Stimulated activated CD8-positive, alpha-beta memory T cell treated with anti-CD3 and anti-CD28 coated beads, Interleukin-15, amount 100 ng/mL, for 24 hours (primary cell): ENCODE data around the gene UMAD1.

Source experiments
- DNase-seq: peaks from one replicate; pipeline ENCODE4 v3.0.0-alpha.2; 2020; ENCODE audit warnings: low read depth

UMAD1 gene

DNA sequence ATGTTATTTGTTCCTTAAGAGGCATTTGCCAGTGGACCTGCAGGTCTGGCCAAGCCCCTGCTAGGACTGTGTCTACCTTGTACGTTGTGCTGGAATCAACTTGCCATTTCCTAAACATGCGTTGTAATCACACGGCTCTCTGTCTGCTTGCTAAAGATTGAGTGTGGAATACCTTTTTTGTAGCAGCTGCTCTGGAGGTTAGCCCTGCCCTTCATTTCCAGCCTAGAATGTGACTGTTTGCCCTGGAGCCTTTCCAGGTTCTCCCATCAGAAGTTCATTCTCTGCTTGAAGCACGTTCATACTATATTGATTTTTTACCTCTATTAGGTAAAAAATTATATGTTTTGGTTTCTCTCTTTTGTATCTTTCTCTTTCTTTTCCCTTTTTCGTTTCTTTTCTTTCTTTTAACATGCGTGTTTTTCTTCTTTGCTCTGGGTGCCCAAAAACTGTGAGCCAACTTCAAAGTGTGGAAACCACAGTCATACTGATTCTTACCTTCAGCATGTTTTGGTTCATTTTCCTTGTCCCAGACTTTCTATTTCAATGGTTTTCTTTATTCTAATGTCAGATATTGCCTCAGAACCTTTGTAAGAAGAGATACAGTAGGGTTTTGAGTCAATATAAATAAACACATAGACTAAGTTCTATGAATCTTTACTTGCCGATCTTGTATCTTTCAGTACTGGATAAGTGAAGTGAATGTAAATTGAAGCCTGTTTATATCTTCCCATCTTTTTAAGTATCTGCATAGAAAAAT, 189.7 kb downstream of the UMAD1 start:
- DNase-seq, result no peak

DNA sequence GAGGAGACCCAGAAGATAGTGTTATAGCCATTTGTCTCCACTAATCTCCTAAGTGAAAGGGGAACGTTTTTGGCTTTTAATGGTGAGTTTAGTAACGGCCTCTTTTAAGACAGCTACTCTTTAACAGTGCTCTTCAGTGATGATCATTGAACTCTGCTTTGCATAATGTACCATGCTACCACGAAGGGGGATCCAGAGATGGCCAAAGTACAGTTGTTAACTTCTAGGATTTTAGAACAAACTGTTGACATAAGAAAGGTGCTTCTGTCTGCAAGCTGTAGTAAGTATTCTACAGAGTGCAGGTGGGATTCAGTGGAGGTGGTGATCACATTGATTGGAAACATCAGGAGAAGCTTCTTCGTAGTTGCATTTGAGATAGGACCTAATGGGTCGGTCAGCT, 192.0 kb downstream of the UMAD1 start:
- no peak for DNase-seq

DNA sequence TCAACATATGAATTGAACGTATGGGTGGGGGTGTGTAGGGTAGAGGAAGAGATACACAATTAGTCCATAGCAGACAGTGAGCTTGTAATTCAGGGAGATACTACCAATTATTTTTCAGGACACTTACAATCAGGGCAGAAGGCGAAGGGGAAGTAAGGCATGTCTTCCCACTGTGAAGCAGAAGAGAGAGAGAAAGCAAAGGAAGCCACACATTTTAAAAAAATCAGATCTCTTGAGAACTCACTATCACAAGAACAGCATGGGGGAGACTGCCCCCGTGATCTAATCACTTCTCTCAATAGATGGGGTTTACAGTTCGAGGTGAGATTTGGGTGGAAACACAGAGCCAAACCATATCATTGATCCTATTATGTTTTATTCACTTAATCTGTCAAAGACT, 194.2 kb downstream of the UMAD1 start:
- DNase-seq, result no peak

DNA sequence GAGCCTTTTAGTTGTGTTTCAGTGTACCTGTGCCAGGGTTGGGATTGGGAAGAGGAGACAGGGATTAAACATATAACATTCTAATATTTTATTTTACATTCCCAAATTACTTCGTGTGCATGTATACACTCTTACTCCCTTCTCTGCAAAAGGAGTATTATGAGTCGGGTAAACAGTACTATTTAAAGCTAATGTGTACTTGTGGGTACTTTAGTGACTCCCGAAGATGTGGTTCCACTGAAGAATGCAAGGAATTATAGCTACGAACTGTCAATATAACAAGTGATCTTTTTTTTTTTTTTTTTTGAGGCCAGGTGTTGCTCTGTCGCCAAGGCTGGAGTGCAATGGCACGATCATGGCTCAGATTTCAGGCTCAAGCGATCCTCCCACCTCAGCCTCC, 200.5 kb downstream of the UMAD1 start:
- DNase-seq, result no peak

DNA sequence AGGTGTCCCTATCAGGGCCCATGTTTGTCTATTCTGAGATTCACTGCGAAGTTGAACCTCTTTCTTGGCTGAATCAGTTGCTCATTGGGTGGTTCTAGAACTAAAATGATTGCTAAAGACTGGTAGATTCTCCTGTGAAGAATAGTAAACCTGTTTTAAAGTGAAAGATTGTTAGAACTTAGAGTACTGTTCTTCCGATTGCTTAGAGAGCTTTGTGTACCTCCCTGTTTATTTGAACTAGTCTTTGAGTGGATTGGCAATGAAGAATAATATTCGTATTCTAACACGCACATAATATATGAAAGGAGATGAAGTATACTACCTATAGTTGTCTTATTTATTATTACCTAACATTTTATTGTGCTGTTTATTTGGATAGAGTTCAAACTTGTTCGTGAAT, 202.7 kb downstream of the UMAD1 start:
- no peak for DNase-seq

DNA sequence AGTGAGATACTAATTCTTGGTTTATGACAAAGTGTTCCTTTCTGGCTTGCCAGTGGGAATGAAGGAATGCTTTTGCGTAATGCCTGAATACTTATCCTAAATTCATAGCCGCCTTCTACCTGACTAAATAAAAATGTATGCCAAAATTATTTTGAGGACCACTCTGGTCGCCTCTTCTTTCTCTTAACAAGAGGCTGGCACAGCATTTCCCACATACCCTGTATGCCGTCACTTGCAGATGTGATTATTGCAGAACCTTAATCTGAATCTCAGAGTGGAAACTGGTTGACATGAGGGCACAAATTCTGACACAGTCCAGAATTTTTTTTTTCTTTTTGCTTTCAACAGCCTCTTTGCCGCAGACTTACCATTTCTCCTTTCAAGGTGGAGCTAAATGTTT, 203.4 kb downstream of the UMAD1 start:
- no peak for DNase-seq

DNA sequence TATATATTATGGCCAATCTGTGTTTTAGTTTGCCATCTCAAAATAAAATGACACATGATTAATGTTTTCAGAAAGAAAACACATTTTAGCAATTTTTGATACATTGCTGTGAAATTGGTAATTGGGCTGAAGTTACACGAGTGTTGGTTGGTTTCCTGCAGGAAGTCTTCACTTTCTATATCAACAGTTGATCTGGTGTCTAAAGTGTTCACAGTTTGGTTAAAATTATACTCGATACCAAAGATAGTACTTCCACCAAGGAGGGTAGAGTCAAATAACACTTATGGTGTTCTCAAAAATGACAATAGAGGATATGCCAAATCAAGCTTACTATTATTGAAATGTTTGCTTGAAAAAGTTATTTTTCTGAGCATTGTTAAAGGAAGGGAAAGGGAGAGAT, 207.7 kb downstream of the UMAD1 start:
- no peak for DNase-seq

DNA sequence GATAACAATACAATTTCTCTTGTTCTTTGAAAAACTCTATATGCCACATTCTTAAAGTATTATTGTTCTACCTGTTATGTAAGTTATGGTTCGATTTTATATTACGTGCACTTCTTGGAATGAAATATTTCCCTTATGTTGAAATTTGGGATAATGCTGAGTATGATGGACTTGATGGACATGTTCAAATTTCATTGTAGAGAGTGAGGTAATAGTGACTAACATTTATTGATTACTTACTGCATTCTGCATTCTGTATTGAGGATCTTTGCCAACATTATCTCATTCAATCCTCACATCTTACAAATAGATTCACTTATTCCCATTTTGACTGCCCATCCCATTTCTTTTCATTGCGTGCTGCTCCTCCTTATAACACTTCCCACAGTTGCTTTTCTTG, 208.3 kb downstream of the UMAD1 start:
- no peak for DNase-seq

DNA sequence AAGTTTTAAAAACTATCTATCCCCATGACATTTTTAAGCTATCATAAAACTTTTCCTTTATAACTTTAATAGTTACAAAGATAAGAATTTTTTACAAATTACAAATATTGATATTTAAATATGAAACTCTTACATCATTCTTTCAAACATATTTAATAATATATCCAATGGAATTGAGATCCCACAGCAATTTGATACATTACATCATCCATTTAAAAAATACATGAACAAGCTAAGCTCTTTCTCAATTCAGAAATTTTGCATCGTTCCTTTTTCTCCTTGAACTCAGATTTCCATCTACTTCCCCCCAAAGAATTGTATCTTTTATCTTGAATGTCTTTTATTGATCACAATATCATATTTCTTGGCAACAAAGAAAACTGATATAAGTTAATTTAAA, 209.6 kb downstream of the UMAD1 start:
- no peak for DNase-seq

DNA sequence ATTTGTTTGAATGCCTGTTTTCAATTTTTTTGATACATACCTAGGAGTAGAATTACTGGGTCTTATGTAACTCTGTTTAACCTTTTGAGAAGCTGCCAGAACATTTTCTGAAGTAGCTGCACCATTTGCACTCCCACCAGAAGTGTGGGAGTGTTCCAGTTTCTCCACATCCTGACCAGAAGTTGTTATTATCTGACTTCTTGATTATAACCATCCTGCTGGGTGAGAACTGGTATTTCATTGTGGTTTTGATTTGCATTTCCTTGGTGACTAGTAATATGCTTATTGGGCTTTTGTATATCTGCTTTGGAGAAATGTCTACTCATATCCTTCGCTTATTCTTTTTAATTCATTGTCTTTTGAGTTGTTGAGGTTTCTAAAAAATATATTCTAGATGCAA, 210.8 kb downstream of the UMAD1 start:
- DNase-seq, result no peak

DNA sequence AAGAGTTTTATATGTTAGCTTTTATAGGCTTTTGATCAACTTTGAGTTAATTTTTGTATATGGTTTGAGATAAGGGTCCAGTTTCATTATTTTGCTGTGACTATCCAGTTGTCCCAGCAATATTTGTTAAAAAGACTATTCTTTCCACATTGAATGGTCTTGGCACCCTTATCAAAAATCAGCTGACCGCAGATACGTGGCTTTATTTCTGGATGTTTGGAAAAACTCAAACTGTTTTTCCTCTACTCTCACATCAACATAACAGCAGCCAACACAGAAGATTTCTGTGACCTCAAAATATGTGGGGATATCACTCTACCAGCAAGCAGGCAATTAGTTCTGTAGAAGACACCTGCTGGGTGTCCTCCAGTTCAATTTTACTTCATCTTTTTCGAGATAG, 211.4 kb downstream of the UMAD1 start:
- no peak for DNase-seq

DNA sequence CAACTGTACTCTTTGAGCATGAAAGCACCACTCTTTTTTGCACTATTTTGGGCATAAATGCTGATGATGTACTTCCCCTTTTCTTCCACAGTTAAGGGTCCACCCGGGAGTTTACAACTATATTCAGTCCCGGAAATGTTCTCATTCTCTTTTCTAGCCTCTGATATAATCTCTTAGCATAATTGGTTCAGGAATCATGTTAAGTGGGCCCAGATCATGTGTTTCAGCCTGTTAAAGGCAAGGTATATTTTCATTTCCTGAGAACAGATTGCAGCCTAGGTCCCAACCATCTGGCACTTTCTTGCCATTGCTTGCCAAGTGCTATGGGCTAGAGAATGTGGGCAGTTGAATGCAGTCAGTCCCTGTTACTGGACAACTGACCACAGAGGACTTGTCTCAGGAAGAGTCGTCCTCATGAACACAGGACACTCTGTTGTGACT, 216.6 kb downstream of the UMAD1 start:
- no peak for DNase-seq

DNA sequence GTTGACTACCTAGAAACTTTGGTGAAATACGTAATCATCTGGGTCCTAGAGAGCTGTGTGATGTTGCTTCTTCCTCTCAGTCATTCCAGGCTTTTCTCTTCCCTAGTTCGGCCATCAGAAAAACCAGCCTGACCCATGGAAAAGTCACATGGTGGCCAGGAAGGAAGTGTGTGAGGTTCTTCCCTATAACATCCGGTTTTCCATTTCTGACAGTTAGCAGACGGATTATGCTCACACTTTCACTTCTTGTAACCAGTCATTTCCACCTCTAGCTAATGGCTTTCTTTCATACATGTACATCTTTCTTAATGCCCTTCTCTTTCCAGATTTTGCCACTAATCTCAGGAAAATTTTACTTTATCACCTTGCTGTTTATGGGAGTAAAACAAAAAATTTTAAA, 218.0 kb downstream of the UMAD1 start:
- no peak for DNase-seq

DNA sequence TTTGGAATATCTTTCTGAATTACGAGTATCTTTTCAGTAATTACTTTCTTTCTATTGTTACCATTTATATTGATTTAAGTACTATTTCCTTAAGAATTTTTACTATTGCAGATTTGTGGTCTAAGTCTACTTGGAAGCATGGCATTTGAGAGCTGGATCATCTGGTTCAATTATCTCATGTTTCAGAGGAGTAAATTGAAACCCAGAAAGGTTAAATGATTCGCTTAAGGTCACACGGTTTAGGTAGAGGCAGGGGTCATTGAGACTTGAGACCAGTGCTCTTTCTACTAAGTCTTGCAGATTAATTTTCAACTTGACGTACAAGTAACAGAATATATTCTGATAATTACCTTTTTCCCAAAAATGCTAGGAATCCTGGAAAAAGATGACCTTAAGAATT, 218.9 kb downstream of the UMAD1 start:
- no peak for DNase-seq

DNA sequence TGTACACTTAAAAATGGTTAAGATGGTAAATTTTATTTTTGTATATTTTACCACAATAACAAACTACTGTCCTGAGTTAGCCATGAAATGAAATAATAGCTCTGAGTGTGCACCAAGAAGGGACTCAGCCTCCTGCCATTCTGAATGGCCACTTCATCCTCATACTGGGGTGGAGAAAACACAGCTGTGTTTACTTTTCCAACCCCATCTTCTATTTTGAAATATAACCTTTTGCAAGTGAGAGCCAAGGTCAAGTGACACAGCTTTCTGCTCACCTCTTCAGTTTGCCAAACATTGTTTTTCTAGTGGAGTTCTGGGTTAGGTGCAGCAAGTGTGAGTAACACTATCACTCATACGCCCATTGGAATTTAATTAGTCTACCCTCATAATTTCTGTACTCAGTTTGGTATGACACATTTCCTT, 220.7 kb downstream of the UMAD1 start:
- no peak for DNase-seq

DNA sequence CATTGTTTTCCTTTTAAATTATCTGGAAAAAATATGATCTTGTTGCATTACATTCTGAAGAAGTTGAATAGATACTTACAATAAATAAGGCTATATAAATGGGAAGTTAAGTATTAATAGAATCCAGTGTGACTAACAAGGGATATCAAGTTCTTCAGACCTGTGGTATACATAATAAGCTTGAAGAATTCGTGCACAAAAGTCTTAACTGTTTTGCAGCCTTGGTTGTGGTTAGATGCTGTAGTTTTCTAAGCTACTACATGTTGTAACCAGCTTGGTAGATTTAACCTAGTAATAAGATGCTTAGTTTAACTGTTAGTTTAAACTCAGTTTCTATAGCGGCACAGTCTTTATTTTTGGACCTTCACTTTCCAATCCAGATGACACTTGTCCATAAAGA, 221.8 kb downstream of the UMAD1 start:
- DNase-seq, result no peak

DNA sequence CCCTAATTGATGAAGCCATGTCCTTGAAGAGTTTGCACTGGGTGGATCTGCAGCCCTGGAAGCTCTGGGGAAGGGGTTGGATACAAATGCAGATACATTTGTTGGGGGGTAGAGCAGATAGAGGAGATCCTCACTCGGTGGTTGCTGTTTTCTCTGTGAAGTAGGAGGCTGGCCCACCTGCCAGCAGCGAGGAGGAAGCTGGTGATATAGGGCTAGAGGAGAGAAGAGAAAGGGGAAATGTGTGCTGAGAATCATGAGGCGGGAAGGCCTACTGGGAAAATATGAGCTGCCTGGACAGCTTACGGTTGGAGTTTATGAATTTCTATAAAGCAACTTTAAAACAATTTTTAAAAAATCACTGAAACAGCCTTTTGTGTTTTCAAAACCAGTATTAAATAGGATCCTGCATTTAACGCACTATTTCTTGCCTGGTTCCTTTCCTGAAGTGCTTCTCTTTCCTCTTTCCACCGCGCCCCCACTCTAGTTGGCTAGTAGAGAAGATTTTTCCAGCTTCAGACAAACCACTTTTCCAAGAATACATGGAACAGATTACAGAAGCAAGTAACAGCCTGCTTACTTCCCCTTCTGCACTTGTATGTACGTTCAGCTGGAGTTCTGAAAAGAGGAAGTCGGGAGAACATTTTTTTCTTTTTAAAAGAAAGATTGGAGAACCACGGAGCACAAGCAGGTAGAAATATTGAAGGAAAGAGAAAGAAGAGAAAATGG, 227.5 kb downstream of the UMAD1 start:
- no peak for DNase-seq

DNA sequence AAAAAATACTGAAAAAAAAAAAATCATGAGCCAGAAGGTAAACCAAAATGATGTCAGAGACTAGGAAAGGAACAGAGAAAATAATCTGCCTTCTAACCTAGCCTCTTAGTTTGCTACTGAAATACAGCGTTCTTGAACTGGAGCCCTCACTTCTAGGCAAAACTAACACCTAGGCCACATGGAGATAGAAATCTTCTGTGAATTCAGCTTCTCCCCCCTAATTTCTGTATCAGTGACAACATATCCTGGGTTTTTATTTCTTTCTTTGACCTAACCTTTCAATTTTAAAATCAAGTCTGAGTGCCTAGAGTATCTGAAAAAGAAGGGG, 228.0 kb downstream of the UMAD1 start:
- no peak for DNase-seq

DNA sequence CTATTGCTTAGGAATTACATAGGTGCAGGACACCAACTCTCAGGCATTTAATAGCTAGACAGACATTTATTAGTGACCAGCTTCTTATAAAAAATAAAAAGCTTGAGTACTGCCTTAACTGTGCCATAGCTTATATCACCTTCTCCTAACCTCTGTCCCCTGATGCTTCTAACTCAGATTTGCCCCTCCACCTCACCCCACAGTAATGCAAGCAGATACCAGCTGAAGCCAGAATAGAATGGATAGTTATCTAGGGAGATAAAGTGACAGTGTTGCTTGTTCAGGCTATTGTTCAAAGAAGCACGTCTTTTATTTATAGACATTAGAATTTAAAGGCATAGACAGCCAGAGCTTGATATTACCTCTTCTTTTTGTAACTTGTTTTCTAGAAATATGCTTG, 228.5 kb downstream of the UMAD1 start:
- no peak for DNase-seq

DNA sequence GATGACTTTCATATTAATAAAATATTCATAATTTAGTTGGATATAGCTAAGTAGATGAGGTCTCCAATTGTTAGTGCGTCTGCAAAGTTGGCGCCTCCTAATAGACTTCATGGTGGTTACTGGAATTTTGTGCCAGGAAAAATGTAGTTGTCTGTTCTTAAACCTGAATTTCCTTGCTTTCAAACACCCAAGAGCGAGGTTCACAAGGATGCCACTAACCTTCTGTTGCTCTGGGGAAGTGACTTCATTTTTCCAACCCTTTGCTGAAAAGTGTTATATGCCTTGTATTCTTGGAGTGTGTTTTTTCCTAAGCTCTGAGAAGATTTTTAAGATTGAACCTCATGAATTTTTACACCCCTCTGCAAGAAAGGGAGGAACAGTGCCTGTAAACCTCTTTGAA, 229.1 kb downstream of the UMAD1 start:
- DNase-seq, result no peak

DNA sequence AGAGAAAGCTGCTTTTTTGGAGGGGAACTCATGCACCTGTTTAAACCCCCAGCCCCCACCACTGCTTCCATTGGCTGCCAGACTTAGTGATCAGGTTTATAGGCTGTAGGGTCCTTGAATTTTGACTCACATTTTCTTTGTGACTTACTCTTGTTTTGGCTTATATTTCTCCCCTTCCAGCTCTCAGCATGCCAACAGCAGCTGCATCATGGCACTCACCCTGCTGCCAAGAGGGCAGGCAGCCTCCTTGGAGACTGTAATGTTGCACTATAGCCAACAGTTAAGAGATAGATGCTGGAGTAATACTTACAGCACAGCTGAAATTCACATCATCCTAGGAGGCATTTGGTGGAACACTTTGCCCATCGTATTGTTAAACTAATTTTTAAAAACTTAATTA, 230.0 kb downstream of the UMAD1 start:
- no peak for DNase-seq

DNA sequence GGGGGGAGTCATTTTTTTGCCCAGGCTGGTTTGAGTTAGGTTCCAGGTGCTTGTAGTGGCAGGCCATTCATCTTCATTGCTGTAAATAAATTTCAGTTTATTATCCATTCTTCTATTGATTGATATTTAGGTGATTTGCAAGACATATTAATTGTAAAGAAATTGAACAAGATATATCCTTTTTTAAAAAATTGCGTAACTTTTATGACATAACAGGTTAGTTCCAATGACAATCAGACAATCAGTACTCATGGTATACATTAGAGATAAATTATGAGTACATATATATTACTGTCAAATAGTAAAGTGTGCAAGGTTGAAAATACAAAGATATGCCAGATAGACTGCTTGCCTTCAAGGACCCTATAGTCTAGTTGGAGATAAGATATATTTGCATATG, 235.9 kb downstream of the UMAD1 start:
- DNase-seq, result no peak

DNA sequence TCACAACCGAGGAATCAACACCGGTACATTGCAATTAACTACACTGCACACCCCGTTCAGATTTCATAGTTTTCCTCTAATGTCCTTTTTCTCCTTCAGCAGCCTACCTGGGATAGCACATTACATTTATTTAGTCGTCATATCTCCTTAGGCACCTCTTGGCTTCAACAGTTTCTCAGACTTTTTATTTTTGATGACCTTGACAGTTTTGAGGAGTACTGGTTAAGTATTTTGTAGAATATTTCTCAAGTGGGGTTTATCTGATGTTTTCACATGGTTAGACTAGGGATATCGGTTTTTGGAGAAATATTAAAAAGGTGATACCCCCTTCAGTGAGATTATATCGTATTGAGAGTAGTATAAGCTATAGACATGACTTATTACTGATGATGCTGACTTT, 241.0 kb downstream of the UMAD1 start:
- no peak for DNase-seq

DNA sequence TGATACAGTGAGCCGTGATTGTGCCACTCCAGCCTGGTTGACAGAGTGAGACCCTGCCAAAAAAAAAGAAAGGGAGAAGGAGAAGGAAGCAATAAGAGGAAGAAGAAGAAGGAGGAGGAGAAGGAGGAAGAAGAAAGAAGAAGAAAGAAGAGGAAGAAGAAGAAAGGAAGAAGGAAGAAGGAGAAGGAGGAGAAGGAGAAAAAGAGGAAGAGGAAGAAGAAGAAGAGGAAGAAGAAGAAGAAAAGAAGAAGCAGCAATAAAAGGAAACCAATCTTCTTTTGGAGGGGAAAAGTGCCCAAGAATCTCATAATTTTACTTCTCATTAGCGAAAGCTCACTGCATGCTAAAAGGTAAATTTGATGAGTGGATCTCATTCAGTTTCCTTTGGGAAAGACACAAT, 242.3 kb downstream of the UMAD1 start:
- DNase-seq, result no peak
